Measurements from ENCODE around the gene FGR.

- TF ChIP-seq CTCF (conservative IDR thresholded peaks at IDR 0.05 in 1 of 2, IDR thresholded peaks at IDR 0.05 in 1 of 2; ENCODE audit: extremely low read depth in 1 of 2, insufficient read depth in 1 of 2, low read depth in 1 of 2, low read length in 2 of 2): no peak
- TF ChIP-seq EZH2 (IDR thresholded peaks at IDR 0.05; ENCODE audit: borderline replicate concordance, low read length): no peak
These were observed 20.4 kb upstream of the FGR start for GRCh38 chr1:27655151-27655937.
